ENCODE data around the gene HDAC4. TPM values are rescaled to one million over a fixed set of nuclear protein-coding genes. Genes with fewer than 3 reads are reported as not detected.

HDAC4 gene
- total RNA-seq, 1 experiment from 2014 or later = 44.4 TPM

- TF ChIP-seq, protein P1, sequence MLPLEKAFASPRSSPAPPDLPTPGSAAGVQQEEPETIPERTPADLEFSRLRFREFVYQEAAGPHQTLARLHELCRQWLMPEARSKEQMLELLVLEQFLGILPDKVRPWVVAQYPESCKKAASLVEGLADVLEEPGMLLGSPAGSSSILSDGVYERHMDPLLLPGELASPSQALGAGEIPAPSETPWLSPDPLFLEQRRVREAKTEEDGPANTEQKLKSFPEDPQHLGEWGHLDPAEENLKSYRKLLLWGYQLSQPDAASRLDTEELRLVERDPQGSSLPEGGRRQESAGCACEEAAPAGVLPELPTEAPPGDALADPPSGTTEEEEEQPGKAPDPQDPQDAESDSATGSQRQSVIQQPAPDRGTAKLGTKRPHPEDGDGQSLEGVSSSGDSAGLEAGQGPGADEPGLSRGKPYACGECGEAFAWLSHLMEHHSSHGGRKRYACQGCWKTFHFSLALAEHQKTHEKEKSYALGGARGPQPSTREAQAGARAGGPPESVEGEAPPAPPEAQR (CRISPR knock-in tag; IDR thresholded peaks at IDR 0.05) = no peak
- TF ChIP-seq KAT7 (CRISPR knock-in tag; IDR thresholded peaks at IDR 0.05; ENCODE audit: borderline replicate concordance) = no peak
These were observed 231.3 kb downstream of the HDAC4 start (continued) for GRCh38 chr2:239169311-239170048.

- no peak for DNase-seq (ENCODE audit: low spot score)
- no peak for ATAC-seq
- no peak overlapping the region for H3K27ac Mint-ChIP-seq
- no peaks in the 10 kb centered on the region for H3K4me1 Mint-ChIP-seq
- CTCF ChIA-PET = no interaction called here
- H3K27me3 Mint-ChIP-seq (ENCODE audit: low read depth) = no peaks in the 10 kb centered on the region; the same call in 1 of the 2 replicates
- no peak for TF ChIP-seq GRHL2 (CRISPR knock-in tag; IDR thresholded peaks at IDR 0.05; ENCODE audit: insufficient replicate concordance, severe bottlenecking)
- TF ChIP-seq, protein P2, sequence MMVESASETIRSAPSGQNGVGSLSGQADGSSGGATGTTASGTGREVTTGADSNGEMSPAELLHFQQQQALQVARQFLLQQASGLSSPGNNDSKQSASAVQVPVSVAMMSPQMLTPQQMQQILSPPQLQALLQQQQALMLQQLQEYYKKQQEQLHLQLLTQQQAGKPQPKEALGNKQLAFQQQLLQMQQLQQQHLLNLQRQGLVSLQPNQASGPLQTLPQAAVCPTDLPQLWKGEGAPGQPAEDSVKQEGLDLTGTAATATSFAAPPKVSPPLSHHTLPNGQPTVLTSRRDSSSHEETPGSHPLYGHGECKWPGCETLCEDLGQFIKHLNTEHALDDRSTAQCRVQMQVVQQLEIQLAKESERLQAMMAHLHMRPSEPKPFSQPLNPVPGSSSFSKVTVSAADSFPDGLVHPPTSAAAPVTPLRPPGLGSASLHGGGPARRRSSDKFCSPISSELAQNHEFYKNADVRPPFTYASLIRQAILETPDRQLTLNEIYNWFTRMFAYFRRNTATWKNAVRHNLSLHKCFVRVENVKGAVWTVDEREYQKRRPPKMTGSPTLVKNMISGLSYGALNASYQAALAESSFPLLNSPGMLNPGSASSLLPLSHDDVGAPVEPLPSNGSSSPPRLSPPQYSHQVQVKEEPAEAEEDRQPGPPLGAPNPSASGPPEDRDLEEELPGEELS (CRISPR knock-in tag; IDR thresholded peaks at IDR 0.05) = no peak
- TF ChIP-seq ELF4 (CRISPR knock-in tag; IDR thresholded peaks at IDR 0.05; ENCODE audit: low read depth) = no peak
- TF ChIP-seq TP53 (CRISPR knock-in tag; IDR thresholded peaks at IDR 0.05) = no peak
- TF ChIP-seq FOXK1 (CRISPR knock-in tag; IDR thresholded peaks at IDR 0.05) = no peak
- TF ChIP-seq SMAD3 (CRISPR knock-in tag; IDR thresholded peaks at IDR 0.05; ENCODE audit: borderline replicate concordance) = no peak
- TF ChIP-seq, protein P3, sequence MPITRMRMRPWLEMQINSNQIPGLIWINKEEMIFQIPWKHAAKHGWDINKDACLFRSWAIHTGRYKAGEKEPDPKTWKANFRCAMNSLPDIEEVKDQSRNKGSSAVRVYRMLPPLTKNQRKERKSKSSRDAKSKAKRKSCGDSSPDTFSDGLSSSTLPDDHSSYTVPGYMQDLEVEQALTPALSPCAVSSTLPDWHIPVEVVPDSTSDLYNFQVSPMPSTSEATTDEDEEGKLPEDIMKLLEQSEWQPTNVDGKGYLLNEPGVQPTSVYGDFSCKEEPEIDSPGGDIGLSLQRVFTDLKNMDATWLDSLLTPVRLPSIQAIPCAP (CRISPR knock-in tag; IDR thresholded peaks at IDR 0.05) = no peak
- no peak for TF ChIP-seq IRF2 (CRISPR knock-in tag; IDR thresholded peaks at IDR 0.05; ENCODE audit: borderline replicate concordance, low read depth)
- TF ChIP-seq ZNF671 (CRISPR knock-in tag; IDR thresholded peaks at IDR 0.05) = no peak
- TF ChIP-seq ZNF396 (CRISPR knock-in tag; IDR thresholded peaks at IDR 0.05; ENCODE audit: borderline replicate concordance) = no peak
- TF ChIP-seq USF2 (CRISPR knock-in tag; IDR thresholded peaks at IDR 0.05) = no peak
- no peak for TF ChIP-seq CREB1 (CRISPR knock-in tag; IDR thresholded peaks at IDR 0.05)
- no peak for TF ChIP-seq SP1 (CRISPR knock-in tag; conservative IDR thresholded peaks at IDR 0.05)
- TF ChIP-seq, protein P4, sequence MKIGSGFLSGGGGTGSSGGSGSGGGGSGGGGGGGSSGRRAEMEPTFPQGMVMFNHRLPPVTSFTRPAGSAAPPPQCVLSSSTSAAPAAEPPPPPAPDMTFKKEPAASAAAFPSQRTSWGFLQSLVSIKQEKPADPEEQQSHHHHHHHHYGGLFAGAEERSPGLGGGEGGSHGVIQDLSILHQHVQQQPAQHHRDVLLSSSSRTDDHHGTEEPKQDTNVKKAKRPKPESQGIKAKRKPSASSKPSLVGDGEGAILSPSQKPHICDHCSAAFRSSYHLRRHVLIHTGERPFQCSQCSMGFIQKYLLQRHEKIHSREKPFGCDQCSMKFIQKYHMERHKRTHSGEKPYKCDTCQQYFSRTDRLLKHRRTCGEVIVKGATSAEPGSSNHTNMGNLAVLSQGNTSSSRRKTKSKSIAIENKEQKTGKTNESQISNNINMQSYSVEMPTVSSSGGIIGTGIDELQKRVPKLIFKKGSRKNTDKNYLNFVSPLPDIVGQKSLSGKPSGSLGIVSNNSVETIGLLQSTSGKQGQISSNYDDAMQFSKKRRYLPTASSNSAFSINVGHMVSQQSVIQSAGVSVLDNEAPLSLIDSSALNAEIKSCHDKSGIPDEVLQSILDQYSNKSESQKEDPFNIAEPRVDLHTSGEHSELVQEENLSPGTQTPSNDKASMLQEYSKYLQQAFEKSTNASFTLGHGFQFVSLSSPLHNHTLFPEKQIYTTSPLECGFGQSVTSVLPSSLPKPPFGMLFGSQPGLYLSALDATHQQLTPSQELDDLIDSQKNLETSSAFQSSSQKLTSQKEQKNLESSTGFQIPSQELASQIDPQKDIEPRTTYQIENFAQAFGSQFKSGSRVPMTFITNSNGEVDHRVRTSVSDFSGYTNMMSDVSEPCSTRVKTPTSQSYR (CRISPR knock-in tag; IDR thresholded peaks at IDR 0.05) = no peak
- no peak overlapping the region for H3K4me3 Mint-ChIP-seq
- H3K9me3 Mint-ChIP-seq = peaks cover 26% of the 10 kb centered on the region
- peaks cover 29% of the 10 kb centered on the region for H3K36me3 Mint-ChIP-seq
- POLR2A ChIA-PET = no interaction called here
These were observed 232.2 kb downstream of the HDAC4 start for GRCh38 chr2:239168575-239168974.

Data from WTC11 (cell line).